Right atrium auricular region (tissue), 2 donors: ENCODE data around the gene NXPH4. TPM values are rescaled to one million over a fixed set of nuclear protein-coding genes. Genes with fewer than 3 reads are reported as not detected.
A peak's percentile ranks its signal among the peaks of the same experiment; 100 is the strongest.

Experiments
- DNase-seq: peaks from one replicate; pipeline ENCODE4 v3.0.0-alpha.2; 2019; ENCODE audit warnings: low spot score
- H3K27ac ChIP-seq, 2 donors: fragments of 200-600 bp; sonication (generic); 1 replicate in 1 of 2; 2 replicates in 1 of 2; pipeline ENCODE4 v1.5.1; 2016 to 2019
- H3K27me3 ChIP-seq, 2 donors: fragments of 200-600 bp; sonication (generic); one replicate each; pipeline versions ENCODE4 v1.5.1 to v1.6.0; 2017 to 2019
- H3K36me3 ChIP-seq: fragments of 200-600 bp; sonication (generic); one replicate; pipeline ENCODE4 v1.5.1; 2016
- H3K4me1 ChIP-seq, 2 donors: fragments of 200-600 bp; sonication (generic); one replicate each; pipeline versions ENCODE4 v1.5.1 to v1.6.0; 2017 to 2019
- H3K4me3 ChIP-seq, 2 donors: fragments of 200-600 bp; sonication (generic); 1 replicate in 1 of 2; 2 replicates in 1 of 2; pipeline ENCODE4 v1.5.1; 2017 to 2019; ENCODE audit warnings: mild to moderate bottlenecking in 1 of 2, moderate library complexity in 1 of 2
- H3K9me3 ChIP-seq, 2 donors: fragments of 200-600 bp; sonication (generic); one replicate each; pipeline ENCODE4 v1.5.1; 2019
- total RNA-seq, 2 donors: library from RNA; depleted of rRNA; stranded (reverse); fragments of >200 nt; gene quantifications; one replicate each; pipeline ENCODE4 v1.1.0, GENCODE V29; 2016
- TF ChIP-seq, protein P1 (sequence below), 2 donors: fragments of 200-600 bp; sonication (generic); IDR thresholded peaks; one replicate each; pipeline ENCODE4 v1.5.1; 2019; ENCODE audit warnings: antibody characterized with exemption in 2 of 2

Gene NXPH4
- total RNA-seq, 2 donors from 2014 or later: 0.28 to 1.1 TPM

DNA sequence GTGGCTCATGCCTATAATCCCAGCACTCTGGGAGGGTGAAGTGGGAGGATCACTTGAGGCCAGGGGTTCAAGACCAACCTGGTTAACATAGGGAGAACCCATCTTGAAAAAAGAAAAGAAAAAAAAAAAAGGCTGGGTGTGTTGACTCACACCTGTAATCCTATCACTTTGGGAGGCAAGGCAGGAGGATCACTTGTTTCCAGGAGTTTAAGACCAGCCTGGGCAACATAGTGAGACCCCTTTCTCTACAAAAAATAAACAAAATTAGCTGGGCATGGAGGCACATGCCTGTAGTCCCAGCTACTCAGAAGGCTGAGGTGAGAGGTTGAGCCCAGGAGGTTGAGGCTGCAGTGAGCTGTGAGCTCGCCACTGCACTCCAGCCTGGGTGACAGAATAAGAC, 46.2 kb upstream of the NXPH4 start:
- Histone ChIP-seq H3K36me3 (peaks cover 84% of the 10 kb centered on the region), H3K27ac (no peak overlapping the region), H3K9me3 (no peaks in the 10 kb centered on the region), H3K27me3 (no peaks in the 10 kb centered on the region), H3K4me3 (no peak overlapping the region), H3K4me1 (no peaks in the 10 kb centered on the region)
- TF ChIP-seq, protein P1, sequence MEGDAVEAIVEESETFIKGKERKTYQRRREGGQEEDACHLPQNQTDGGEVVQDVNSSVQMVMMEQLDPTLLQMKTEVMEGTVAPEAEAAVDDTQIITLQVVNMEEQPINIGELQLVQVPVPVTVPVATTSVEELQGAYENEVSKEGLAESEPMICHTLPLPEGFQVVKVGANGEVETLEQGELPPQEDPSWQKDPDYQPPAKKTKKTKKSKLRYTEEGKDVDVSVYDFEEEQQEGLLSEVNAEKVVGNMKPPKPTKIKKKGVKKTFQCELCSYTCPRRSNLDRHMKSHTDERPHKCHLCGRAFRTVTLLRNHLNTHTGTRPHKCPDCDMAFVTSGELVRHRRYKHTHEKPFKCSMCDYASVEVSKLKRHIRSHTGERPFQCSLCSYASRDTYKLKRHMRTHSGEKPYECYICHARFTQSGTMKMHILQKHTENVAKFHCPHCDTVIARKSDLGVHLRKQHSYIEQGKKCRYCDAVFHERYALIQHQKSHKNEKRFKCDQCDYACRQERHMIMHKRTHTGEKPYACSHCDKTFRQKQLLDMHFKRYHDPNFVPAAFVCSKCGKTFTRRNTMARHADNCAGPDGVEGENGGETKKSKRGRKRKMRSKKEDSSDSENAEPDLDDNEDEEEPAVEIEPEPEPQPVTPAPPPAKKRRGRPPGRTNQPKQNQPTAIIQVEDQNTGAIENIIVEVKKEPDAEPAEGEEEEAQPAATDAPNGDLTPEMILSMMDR (IDR thresholded peaks at IDR 0.05): no peak
- no peak for DNase-seq

DNA sequence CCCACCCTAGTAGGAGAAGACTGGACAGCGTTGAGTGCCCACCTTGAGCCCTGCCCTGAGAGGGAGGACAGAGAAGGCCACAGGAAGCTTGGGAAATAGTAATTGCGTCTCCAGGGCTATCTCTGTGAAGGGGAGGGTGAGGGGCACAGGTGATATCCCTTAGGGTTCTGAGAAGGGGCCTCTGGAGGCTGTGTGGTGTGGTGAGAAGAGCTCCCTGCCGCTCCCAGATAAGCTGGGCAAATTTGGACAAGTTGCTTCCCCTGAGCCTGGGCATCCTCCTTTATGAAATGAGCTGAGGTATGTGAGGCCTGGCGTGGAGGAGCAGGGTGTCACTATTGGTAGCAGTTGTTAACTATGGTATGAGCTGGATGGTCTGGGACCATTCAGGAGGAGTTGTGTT, 45.7 kb upstream of the NXPH4 start:
- TF ChIP-seq, protein P1 (IDR thresholded peaks at IDR 0.05): no peak
- no peaks in the 10 kb centered on the region for H3K27me3 ChIP-seq
- H3K4me3 ChIP-seq: no peak overlapping the region
- no peaks in the 10 kb centered on the region for H3K9me3 ChIP-seq
- no peaks in the 10 kb centered on the region for H3K4me1 ChIP-seq
- H3K36me3 ChIP-seq: peaks cover 81% of the 10 kb centered on the region
- DNase-seq: no peak
- H3K27ac ChIP-seq: no peak overlapping the region

DNA sequence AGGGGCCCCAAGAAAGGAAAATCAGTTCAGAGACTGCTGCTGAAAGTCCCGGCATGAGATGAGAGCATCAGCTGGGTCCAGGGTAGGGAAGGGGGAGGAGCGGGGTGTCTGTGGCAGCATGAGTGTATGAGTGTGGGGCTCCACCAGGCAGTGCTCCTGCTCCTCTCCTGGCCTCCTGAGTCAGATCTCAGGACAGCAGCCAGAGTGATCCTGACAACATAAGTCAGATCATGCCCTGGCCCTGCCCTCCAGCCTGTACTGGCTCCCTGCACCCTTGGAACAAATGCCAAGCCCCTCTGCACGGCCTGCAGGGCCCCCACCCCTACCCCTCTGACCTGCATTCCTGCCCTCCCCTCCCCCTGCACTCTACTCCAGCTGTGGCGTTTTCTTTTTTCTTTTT, 44.9 kb upstream of the NXPH4 start:
- peak overlapping the region in 1 of 2 donors; percentile 23 for H3K27ac ChIP-seq

DNA sequence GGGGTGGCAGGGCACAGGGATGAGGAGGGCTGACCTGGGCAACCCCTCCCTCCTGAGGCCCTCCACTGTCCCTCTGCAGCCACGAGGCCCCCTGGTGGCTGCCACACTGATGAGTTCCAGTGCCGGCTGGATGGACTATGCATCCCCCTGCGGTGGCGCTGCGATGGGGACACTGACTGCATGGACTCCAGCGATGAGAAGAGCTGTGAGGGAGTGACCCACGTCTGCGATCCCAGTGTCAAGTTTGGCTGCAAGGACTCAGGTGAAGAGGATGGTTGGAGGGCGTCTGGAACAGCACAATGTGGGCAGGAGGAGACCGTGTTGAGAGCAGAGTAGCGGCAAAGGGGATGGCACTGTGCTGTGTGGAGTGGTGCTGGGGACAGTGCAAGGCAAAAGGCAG, 43.5 kb upstream of the NXPH4 start:
- no peak for DNase-seq
- Histone ChIP-seq H3K27ac (no peak overlapping the region), H3K36me3 (peaks cover 81% of the 10 kb centered on the region), H3K9me3 (no peaks in the 10 kb centered on the region), H3K4me3 (no peak overlapping the region), H3K4me1 (no peaks in the 10 kb centered on the region), H3K27me3 (no peaks in the 10 kb centered on the region)
- TF ChIP-seq, protein P1 (IDR thresholded peaks at IDR 0.05): peak in 1 of 2 donors; percentile 67

More for the DNA sequence above, 44.9 kb upstream of the NXPH4 start:
- peaks cover 81% of the 10 kb centered on the region for H3K36me3 ChIP-seq
- H3K27me3 ChIP-seq: no peaks in the 10 kb centered on the region
- H3K4me1 ChIP-seq: no peaks in the 10 kb centered on the region
- H3K9me3 ChIP-seq: no peaks in the 10 kb centered on the region
- DNase-seq: no peak
- TF ChIP-seq, protein P1 (IDR thresholded peaks at IDR 0.05): no peak
- no peak overlapping the region for H3K4me3 ChIP-seq

DNA sequence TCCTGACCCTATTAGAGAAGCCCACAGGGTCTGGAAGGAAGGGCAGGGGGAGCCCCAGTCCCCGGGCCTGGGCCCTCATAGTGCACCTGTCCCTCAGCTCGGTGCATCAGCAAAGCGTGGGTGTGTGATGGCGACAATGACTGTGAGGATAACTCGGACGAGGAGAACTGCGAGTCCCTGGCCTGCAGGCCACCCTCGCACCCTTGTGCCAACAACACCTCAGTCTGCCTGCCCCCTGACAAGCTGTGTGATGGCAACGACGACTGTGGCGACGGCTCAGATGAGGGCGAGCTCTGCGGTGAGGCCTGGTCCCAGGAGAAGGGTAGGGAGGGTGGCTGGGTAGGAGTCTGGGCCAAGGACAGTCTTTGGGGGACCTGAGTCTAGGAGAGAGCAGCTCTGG, 42.9 kb upstream of the NXPH4 start:
- Histone ChIP-seq H3K4me3 (no peak overlapping the region), H3K36me3 (peaks cover 81% of the 10 kb centered on the region), H3K9me3 (no peaks in the 10 kb centered on the region), H3K27me3 (no peaks in the 10 kb centered on the region), H3K4me1 (no peaks in the 10 kb centered on the region), H3K27ac (no peak overlapping the region)
- TF ChIP-seq, protein P1 (IDR thresholded peaks at IDR 0.05): no peak
- no peak for DNase-seq

DNA sequence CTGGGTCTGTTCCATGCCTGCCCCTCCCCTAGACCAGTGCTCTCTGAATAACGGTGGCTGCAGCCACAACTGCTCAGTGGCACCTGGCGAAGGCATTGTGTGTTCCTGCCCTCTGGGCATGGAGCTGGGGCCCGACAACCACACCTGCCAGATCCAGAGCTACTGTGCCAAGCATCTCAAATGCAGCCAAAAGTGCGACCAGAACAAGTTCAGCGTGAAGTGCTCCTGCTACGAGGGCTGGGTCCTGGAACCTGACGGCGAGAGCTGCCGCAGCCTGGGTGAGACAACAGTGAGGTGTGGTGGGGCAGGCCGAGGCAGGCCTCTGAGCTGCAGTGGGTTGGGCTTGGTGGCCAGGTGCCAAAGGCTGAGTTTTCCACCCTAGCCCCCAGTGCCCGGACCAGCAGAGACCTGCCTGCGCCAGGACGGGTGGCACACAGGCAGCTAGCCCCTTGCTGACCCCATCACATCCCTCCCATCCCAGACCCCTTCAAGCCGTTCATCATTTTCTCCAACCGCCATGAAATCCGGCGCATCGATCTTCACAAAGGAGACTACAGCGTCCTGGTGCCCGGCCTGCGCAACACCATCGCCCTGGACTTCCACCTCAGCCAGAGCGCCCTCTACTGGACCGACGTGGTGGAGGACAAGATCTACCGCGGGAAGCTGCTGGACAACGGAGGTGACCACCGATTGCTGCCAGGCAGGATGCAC, 41.0 kb upstream of the NXPH4 start:
- Histone ChIP-seq H3K9me3 (no peaks in the 10 kb centered on the region), H3K27me3 (no peaks in the 10 kb centered on the region), H3K27ac (no peak overlapping the region), H3K4me3 (no peak overlapping the region), H3K4me1 (no peaks in the 10 kb centered on the region), H3K36me3 (peaks cover 82% of the 10 kb centered on the region)
- DNase-seq: peak; percentile 84
- TF ChIP-seq, protein P1 (IDR thresholded peaks at IDR 0.05): peak; percentile 66 to 75
